Lower leg skin (tissue), 4 donors: Measurements from ENCODE around the gene LRRC63. TPM values are rescaled to one million over a fixed set of nuclear protein-coding genes. Genes with fewer than 3 reads are reported as not detected.

Experiments used
- DNase-seq, 2 donors: peaks; one replicate each; pipeline ENCODE4 v3.0.0-alpha.2; 2019; ENCODE audit warnings: low spot score in 2 of 2
- H3K4me3 ChIP-seq: fragments of 200-600 bp; sonication (generic); 2 replicates; pipeline ENCODE4 v1.5.1; 2017; ENCODE audit warnings: mild to moderate bottlenecking, low read depth; ENCODE audit not compliant: poor library complexity, severe bottlenecking
- POLR2A ChIP-seq, 2 donors: fragments of 450-650 bp; IDR thresholded peaks; one replicate each; pipeline ENCODE4 v1.6.1; 2016 to 2017; ENCODE audit warnings: antibody characterized with exemption in 2 of 2, mild to moderate bottlenecking in 1 of 2, moderate library complexity in 1 of 2
- WGBS, 2 donors: methylation state at CpG; one replicate each; pipeline ENCODE4 v1.1.5; 2018; 5-methylcytosine and 5-hydroxymethylcytosine counted together
- intact Hi-C: fragments of 100-400 bp; cut with DNase I; formaldehyde crosslinking; loops from one replicate; pipeline ENCODE4 v1.15.0; 2023; ENCODE audit warnings: low total_unique reads
- total RNA-seq, 4 donors: library from RNA; depleted of rRNA; stranded (reverse); fragments of >200 nt; gene quantifications; one replicate each; pipeline ENCODE4 v1.1.0, GENCODE V29; 2016
- TF ChIP-seq, protein P1 (sequence below), 3 donors: fragments of 450-650 bp; IDR thresholded peaks; one replicate each; pipeline ENCODE4 v1.5.1; 2016; ENCODE audit warnings: antibody characterized with exemption in 3 of 3, mild to moderate bottlenecking in 3 of 3, moderate library complexity in 2 of 3

Gene LRRC63
- total RNA-seq, 4 donors from 2014 or later, result not detected

DNA sequence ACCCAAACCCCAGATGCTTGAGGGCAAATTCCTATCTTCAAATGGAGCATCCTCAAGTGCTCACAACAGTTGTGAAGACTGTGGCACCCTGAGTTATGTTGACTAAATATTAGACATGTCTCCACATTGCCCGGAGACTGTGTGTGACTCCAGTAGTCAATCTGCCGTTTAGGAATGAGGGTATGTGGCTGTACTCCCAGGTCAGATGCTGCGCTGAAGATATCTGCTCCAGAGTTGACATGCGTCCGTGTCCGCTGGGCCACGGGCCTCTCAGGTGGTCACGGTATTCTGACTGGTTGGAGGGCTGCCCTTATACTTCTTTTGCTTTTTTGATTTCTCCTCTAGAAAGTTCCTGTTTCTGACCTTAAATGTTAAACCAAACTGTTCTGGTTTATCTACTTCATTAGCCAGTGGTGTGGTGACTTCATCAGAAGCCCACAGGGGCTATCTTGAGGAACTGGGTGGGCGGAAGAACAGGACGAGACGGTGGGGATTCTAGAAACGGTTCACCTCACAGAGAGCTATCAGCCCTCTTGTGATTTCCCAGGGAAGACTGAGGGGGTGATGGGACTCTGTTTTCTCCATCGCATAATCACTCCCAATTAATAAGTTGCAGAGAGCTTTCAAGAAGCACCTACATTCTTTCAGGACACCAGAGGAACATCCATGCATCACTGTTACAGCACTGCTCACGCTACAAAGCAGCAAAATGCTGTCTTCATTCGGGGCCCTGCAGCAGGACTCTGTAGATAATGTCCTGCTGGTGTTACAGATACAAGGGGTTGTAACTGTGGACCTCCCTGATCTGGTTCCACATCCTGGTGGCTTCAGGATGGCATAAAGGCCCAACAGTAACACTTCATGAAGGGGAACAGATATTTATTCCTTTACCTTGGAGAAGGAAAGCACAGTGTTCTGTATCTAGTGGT lies 28.4 kb upstream of the LRRC63 start:
- no peak for DNase-seq
- no peak overlapping the region for H3K4me3 ChIP-seq
- 73 to 76% methylated on average over 15 of the region's 15 CpGs for WGBS, 2 donors
- no peak for TF ChIP-seq POLR2A (IDR thresholded peaks at IDR 0.05)
- TF ChIP-seq, protein P1, sequence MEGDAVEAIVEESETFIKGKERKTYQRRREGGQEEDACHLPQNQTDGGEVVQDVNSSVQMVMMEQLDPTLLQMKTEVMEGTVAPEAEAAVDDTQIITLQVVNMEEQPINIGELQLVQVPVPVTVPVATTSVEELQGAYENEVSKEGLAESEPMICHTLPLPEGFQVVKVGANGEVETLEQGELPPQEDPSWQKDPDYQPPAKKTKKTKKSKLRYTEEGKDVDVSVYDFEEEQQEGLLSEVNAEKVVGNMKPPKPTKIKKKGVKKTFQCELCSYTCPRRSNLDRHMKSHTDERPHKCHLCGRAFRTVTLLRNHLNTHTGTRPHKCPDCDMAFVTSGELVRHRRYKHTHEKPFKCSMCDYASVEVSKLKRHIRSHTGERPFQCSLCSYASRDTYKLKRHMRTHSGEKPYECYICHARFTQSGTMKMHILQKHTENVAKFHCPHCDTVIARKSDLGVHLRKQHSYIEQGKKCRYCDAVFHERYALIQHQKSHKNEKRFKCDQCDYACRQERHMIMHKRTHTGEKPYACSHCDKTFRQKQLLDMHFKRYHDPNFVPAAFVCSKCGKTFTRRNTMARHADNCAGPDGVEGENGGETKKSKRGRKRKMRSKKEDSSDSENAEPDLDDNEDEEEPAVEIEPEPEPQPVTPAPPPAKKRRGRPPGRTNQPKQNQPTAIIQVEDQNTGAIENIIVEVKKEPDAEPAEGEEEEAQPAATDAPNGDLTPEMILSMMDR (IDR thresholded peaks at IDR 0.05), result no peak
- intact Hi-C loops, result no loop called here

DNA sequence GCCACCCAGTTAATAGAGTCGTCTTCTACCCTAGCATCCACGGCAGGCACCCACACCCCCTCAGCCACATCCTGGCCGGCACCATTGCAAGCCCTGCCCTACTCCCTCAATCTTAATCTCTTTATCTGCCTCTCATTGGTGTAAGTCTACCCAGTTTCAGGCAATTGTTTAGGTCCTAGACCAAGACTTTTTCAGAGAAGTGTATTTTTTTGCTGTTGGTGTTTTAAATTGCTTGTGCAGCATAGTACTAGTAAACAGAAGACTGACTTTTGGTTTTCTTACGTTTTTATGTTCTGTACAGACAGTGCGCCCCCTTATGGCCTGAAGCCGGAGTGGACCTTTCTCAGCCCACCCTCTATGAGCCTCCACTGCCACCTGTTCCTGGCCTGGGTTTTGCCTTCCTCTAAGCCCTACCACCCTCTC lies 27.4 kb upstream of the LRRC63 start:
- intact Hi-C loops, result no loop called here
- 35 to 42% methylated on average over 6 of the region's 6 CpGs for WGBS, 2 donors
- DNase-seq, result peak in 1 of 2 donors; percentile 87
- no peak for TF ChIP-seq POLR2A (IDR thresholded peaks at IDR 0.05)
- TF ChIP-seq, protein P1 (IDR thresholded peaks at IDR 0.05), result no peak
- H3K4me3 ChIP-seq, result no peak overlapping the region

DNA sequence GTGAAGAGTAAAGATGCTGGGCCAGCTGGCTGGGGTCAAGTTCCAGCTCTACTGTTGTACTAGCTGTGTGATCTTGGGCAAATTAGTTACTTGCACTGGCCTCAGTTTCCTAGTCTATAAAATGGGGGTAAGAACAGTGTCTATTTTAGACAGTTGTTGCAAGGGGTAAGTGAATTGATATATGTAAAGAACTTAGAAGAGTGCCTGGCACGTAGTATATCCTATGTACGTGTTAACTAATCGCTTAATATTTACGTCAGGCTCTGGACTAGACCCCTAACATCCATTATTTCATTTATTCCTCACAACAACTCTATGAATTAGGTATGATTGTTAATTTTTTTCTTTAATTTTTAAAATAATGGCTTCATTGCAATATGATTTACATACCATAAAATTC lies 26.1 kb upstream of the LRRC63 start:
- no peak overlapping the region for H3K4me3 ChIP-seq
- 91 to 97% methylated on average over 4 of the region's 4 CpGs for WGBS, 2 donors
- intact Hi-C loops, result no loop called here
- no peak for TF ChIP-seq POLR2A (IDR thresholded peaks at IDR 0.05)
- TF ChIP-seq, protein P1 (IDR thresholded peaks at IDR 0.05), result no peak
- DNase-seq, result no peak

DNA sequence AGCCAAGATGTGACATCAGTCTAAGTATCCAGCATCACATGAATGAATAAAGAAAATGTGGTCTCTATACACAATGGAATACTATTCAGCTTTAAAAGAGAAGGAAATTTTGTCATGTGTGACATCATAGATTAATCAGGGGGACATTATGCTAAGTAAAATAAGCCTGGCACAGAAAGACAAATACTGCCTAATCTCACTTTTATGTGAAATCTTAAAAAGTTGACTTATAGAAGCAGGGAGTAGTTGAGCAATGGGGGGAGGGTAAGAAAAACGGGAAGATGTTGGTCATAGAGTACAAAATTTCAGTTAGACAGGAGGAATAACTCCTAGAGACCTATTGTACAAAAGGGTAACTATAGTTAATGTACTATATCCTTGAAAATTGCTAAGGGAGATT lies 19.3 kb upstream of the LRRC63 start:
- no peak overlapping the region for H3K4me3 ChIP-seq
- TF ChIP-seq, protein P1 (IDR thresholded peaks at IDR 0.05), result no peak
- TF ChIP-seq POLR2A (IDR thresholded peaks at IDR 0.05), result no peak
- DNase-seq, result no peak
- intact Hi-C loops, result no loop called here
- 27 to 82% methylated on average over 1 of the region's 1 CpG for WGBS, 2 donors

DNA sequence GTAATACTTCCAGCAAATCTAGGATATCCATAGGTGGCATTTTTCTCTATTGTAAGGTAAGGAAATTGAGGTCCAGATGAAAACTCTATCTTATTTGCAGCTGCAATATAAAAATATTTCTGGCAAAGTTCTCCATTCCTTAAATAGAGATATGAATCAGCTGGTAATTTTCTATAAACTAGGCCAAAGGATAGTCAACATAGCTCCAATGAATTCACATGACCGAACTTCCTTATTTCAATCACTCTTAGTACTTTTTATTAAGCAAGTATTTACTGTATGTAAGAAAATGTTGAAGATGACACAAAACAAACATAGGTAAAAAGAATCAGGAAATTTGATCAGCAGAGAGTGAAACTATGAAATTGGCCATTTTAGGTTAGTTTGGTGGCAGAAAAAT lies 16.7 kb upstream of the LRRC63 start:
- intact Hi-C loops, result no loop called here
- TF ChIP-seq, protein P1 (IDR thresholded peaks at IDR 0.05), result no peak
- no peak for TF ChIP-seq POLR2A (IDR thresholded peaks at IDR 0.05)
- H3K4me3 ChIP-seq, result no peak overlapping the region
- 75 to 81% methylated on average over 1 of the region's 1 CpG for WGBS, 2 donors
- no peak for DNase-seq
